ENCODE measurements around the gene ABTB1.

Gene ABTB1

DNA sequence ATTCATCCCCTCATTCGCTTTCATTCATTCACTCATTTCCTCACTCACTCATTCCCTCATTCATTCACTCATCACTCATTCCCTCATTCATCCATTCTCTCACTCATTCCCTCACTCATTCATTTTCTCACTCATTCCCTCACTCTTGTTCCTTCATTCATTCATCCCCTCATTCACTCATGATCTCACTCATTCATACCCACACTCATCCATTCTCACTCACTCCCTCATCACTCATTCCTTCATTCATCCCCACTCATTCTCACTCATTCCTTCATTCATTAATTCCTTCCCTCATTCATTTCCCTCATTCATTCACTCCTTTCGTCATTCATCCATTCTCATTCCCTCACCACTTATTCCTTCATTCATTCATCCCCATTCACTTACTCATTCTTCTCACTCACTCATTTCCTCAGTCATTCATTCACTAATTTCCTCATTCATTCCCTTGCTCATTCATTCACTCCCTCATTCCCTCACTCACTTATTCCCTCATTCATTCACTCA is 14.5 kb downstream of the ABTB1 start:
- H3K4me1 ChIP-seq (ENCODE audit: control insufficient read depth, insufficient read depth, low read length), result peaks cover 31% of the 10 kb centered on the region
- H3K9ac ChIP-seq (ENCODE audit: low read length), result no peak overlapping the region
- no peaks in the 10 kb centered on the region for H3K36me3 ChIP-seq (ENCODE audit: control insufficient read depth, insufficient read depth, low read length)
- no peak overlapping the region for H3K4me3 ChIP-seq (ENCODE audit: low read length)
- no peak overlapping the region for H3K27ac ChIP-seq (ENCODE audit: low read depth, low read length)
- no peaks in the 10 kb centered on the region for H3K27me3 ChIP-seq (ENCODE audit: control insufficient read depth, insufficient read depth, low read length)

DNA sequence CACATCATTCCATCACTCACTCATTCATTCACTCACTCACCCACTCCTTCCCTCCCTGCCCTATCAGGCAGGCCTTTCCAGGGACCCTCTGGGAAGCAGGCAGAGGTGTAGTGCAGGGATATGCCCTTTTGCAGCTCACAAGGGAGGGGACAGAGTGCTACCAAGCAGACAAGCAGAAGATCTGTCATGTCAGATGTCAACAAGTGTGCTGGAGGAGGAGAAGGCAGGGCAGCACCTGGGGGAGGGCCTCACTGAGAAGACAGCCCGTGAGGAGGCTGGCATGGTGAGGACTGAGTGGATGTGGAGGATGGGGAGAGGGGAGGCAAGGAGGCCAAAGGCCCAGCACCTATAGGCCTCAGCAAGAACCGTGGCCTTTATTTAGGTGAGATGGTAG is 15.3 kb downstream of the ABTB1 start:
- Histone ChIP-seq H3K27ac (ENCODE audit: low read depth, low read length) (peak overlapping the region; percentile 68), H3K9ac (ENCODE audit: low read length) (no peak overlapping the region), H3K36me3 (ENCODE audit: control insufficient read depth, insufficient read depth, low read length) (peaks cover 3% of the 10 kb centered on the region), H3K4me1 (ENCODE audit: control insufficient read depth, insufficient read depth, low read length) (peaks cover 31% of the 10 kb centered on the region), H3K27me3 (ENCODE audit: control insufficient read depth, insufficient read depth, low read length) (no peaks in the 10 kb centered on the region), H3K4me3 (ENCODE audit: low read length) (no peak overlapping the region)

DNA sequence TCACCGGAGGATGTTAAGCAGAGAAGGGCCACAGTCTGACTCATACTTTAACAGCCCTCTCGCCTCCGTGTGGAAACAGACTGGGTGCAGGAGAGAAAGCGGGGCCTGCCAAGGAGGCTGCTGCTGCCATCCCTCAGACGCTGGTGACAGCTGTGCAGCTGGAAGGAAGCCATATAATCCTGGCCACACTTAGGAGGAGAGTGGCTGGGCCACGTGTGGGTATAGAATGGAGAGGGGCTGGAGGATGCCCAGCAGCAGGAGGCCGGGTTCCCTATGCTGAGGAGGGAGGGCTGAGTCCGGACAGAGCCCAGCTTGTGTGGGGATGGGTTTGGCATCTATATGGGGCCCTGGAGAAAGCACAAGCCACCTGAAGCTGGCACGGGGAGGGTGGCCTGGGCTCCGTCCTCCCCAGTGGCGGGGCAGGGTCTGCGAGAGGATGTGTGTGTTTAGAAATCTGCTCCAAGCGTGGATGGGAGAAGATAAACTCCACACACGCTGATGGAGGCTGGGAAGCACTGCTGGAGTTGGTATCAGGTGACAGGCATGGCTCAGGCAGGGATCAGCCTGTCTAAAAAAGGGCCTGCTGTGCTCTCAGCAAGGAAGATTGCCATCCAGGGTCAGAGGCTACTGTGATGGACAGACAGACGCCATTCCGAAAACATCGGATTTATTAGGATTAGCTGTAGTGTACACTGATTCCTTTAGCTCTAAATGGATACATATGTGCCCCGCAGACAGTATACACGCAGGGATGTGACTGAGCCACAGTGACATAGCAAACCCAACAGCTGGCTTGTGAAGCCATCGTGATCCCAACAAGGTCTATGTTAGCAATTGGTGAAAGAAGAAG is 15.9 kb downstream of the ABTB1 start:
- Histone ChIP-seq H3K36me3 (ENCODE audit: control insufficient read depth, insufficient read depth, low read length) (peaks cover 8% of the 10 kb centered on the region), H3K27ac (ENCODE audit: low read depth, low read length) (peak overlapping the region; percentile 68), H3K27me3 (ENCODE audit: control insufficient read depth, insufficient read depth, low read length) (no peaks in the 10 kb centered on the region), H3K4me3 (ENCODE audit: low read length) (no peak overlapping the region), H3K9ac (ENCODE audit: low read length) (no peak overlapping the region), H3K4me1 (ENCODE audit: control insufficient read depth, insufficient read depth, low read length) (peaks cover 31% of the 10 kb centered on the region)

DNA sequence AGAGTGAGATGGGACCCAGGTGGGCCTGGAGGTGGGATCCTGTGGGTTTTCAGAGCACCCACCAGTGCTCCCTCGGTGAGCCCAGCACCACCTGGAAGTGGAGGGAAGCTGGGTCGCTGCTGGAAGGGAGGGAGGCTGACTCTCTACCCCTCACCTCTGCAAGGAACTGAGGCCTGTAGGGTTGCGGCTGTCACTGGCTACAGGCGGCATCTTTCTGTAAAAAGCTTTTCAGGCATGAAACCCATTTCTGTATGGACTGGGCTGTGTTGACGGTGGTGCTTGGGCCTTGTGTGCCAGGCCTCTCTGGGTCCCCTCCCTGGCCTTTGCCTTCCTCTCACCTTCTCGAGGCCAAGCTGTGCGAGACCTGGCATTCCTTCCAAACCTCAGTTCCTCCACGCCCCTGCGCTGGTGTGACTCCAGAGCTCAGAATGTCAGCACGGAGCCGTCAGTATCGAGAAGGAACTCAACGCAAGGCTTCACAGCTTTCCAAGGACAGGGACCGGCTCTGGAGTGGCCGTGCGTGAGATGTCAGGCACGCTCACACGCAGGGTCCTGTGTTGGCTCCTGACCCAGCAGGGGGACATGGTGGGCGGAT is 16.6 kb downstream of the ABTB1 start:
- H3K27me3 ChIP-seq (ENCODE audit: control insufficient read depth, insufficient read depth, low read length), result no peaks in the 10 kb centered on the region
- H3K27ac ChIP-seq (ENCODE audit: low read depth, low read length), result peak overlapping the region; percentile 68
- H3K4me3 ChIP-seq (ENCODE audit: low read length), result no peak overlapping the region
- H3K36me3 ChIP-seq (ENCODE audit: control insufficient read depth, insufficient read depth, low read length), result peaks cover 10% of the 10 kb centered on the region
- H3K9ac ChIP-seq (ENCODE audit: low read length), result no peak overlapping the region
- peaks cover 31% of the 10 kb centered on the region for H3K4me1 ChIP-seq (ENCODE audit: control insufficient read depth, insufficient read depth, low read length)

DNA sequence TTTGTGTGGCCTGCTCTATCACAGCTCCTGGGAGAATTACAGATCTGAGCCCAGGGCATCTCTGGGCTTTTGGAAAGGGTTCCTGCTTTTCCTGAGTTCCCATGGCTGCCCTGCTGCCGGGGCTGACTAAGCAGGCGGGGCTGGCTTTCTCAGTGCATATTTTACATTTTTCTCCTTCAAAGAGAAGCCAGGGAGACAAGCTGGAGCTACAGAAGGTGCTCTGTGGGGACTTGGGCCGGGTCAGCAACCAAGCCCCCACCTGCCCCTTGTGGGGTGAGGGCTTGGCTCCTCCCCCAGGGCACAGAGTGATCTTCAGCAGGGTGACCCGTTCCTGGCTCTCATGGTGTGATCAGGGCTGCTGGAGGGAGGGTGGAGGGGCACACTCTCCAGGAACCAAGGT is 17.4 kb downstream of the ABTB1 start:
- peaks cover 10% of the 10 kb centered on the region for H3K36me3 ChIP-seq (ENCODE audit: control insufficient read depth, insufficient read depth, low read length)
- no peak overlapping the region for H3K9ac ChIP-seq (ENCODE audit: low read length)
- H3K27me3 ChIP-seq (ENCODE audit: control insufficient read depth, insufficient read depth, low read length), result no peaks in the 10 kb centered on the region
- peaks cover 31% of the 10 kb centered on the region for H3K4me1 ChIP-seq (ENCODE audit: control insufficient read depth, insufficient read depth, low read length)
- H3K4me3 ChIP-seq (ENCODE audit: low read length), result no peak overlapping the region
- H3K27ac ChIP-seq (ENCODE audit: low read depth, low read length), result peak overlapping the region; percentile 68

DNA sequence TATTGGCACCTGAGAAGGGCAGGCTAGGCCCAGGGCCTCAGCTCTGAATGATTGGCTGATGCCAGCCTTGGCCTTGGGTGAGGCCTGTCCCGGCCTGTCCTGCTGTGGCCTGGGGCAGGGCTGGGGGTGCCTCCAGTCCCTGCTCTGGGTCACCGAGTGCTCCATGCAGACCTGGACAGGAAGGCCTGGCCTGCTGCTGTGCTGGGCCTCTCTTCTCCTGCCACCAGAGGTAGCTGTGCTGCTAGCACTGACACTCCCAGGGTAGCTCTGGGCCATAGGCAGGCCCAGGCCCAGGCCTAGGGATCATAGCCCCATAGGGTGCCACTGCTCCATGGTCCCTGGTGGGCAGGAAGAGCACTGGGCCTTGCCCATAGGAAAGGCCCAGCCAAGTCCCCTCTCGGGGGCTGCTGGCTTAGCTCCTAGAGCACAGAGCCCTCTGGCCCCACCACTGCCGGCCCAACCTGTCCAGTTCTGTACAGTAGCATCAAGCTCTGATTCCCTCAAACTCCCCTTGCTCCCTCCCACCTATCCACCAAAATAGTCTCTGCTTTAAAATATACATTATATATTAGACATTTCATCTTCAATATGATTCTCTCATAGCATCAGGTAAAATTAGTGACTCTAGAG is 18.2 kb downstream of the ABTB1 start:
- H3K9ac ChIP-seq (ENCODE audit: low read length), result no peak overlapping the region
- H3K27me3 ChIP-seq (ENCODE audit: control insufficient read depth, insufficient read depth, low read length), result no peaks in the 10 kb centered on the region
- no peak overlapping the region for H3K4me3 ChIP-seq (ENCODE audit: low read length)
- H3K4me1 ChIP-seq (ENCODE audit: control insufficient read depth, insufficient read depth, low read length), result peaks cover 31% of the 10 kb centered on the region
- peaks cover 10% of the 10 kb centered on the region for H3K36me3 ChIP-seq (ENCODE audit: control insufficient read depth, insufficient read depth, low read length)
- peak overlapping the region; percentile 60 for H3K27ac ChIP-seq (ENCODE audit: low read depth, low read length)

DNA sequence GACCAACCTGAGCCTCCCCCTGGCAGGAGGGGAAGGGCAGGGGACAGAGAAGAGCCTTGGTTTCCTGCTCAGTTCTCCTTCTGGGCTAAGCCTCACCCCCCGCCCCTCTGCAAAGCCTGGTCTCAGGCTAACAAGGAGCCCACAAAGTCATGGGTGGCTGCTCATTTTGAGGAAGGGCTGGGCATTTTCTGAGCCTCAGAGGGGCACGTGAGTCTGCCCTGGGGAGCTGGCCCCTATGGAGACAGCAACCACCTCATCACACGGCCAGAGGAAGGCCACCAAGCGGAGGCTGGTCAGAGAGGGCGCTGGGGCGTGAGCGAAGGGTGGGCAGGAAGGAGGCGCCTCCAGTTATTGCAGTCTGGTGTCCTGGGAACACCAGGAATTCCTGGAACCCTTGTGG is 18.7 kb downstream of the ABTB1 start:
- Histone ChIP-seq H3K27ac (ENCODE audit: low read depth, low read length) (no peak overlapping the region), H3K4me3 (ENCODE audit: low read length) (no peak overlapping the region), H3K9ac (ENCODE audit: low read length) (no peak overlapping the region), H3K27me3 (ENCODE audit: control insufficient read depth, insufficient read depth, low read length) (no peaks in the 10 kb centered on the region), H3K36me3 (ENCODE audit: control insufficient read depth, insufficient read depth, low read length) (peaks cover 10% of the 10 kb centered on the region), H3K4me1 (ENCODE audit: control insufficient read depth, insufficient read depth, low read length) (peaks cover 32% of the 10 kb centered on the region)

DNA sequence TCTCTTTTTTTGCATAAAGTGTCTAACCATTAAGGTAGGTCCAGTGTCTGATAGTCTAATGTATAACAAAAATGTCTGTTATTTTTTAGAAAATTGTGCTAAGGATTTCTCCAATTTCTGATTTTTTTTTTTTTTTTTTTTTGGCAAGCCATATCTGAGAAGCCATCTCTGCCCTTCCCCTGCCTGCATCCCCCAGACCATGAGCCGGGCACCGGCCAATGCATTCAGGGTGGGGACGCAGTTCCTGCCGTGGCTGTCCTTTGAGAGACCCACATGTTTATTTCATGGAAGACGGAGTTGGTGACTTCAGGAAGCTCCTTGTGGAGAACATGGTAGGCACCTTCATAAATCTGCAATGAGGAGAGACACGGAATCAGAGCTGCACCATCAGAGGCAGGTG is 19.2 kb downstream of the ABTB1 start:
- H3K9ac ChIP-seq (ENCODE audit: low read length), result no peak overlapping the region
- peaks cover 10% of the 10 kb centered on the region for H3K36me3 ChIP-seq (ENCODE audit: control insufficient read depth, insufficient read depth, low read length)
- no peaks in the 10 kb centered on the region for H3K27me3 ChIP-seq (ENCODE audit: control insufficient read depth, insufficient read depth, low read length)
- no peak overlapping the region for H3K4me3 ChIP-seq (ENCODE audit: low read length)
- H3K27ac ChIP-seq (ENCODE audit: low read depth, low read length), result no peak overlapping the region
- H3K4me1 ChIP-seq (ENCODE audit: control insufficient read depth, insufficient read depth, low read length), result peaks cover 37% of the 10 kb centered on the region

DNA sequence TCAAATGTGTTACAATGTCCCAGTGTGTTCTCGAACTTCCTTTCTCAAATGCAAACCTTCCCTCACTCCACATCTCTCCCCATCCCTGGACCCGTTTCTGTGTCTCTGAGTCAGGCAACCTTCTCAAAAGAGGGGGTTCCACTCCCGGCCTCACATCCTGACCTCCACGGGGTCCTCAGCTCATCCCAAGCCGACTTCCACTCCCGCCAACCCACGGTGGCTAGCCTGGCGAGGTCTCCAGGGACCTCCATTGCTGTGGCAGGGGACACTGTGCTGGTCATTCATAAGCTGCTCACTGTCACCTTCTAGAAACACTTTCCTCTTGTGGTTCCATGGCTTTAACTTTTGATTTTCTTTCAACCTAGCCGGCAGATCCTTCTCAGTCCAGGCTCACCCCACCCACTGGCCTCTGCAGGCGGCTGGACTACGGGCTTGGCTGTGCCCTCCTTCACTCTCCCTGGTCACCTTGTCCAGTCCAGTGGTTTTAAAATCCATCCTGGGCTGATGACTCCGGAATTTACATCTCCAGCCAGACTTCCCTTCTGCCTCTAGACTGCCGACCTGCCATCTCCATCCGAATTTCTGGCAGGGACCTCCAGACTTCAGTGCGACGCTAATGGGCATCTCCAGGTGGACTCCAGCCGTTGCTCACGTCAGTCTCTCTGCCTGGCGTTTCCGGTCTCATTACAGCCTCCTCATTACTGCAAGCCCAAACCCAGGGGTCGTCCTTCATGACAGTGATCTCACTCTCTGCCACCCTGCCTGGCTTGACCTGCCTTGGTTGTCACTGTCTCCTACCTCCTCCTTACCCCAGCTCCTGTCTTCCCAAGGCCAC is 20.0 kb downstream of the ABTB1 start:
- H3K4me3 ChIP-seq (ENCODE audit: low read length), result no peak overlapping the region
- no peaks in the 10 kb centered on the region for H3K27me3 ChIP-seq (ENCODE audit: control insufficient read depth, insufficient read depth, low read length)
- H3K27ac ChIP-seq (ENCODE audit: low read depth, low read length), result no peak overlapping the region
- H3K9ac ChIP-seq (ENCODE audit: low read length), result no peak overlapping the region
- peaks cover 44% of the 10 kb centered on the region for H3K4me1 ChIP-seq (ENCODE audit: control insufficient read depth, insufficient read depth, low read length)
- H3K36me3 ChIP-seq (ENCODE audit: control insufficient read depth, insufficient read depth, low read length), result peaks cover 10% of the 10 kb centered on the region

DNA sequence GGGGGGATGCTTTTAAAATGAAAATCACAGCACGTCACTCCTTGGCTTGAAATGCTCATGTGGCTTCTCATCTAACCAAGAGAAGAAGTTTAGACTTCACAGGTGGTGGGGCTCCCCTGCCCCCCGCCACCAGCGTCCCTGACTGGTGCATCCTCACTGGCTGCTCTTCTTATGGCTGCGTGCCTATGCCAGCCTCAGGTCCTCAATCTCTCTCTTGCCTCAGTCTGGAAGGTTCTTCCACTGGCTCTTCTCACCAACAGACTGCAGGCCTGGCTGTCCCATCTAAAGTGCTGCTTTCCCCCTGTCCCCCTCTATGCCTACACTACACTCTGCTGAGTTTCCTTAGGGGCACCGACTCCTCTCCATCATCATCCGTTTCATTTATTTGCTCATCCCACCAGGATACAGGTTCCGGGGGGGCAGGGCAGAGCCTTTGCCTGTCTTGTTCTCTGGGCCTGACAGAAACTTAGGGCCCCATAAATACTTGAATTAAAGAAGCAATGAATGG is 20.6 kb downstream of the ABTB1 start:
- Histone ChIP-seq H3K27ac (ENCODE audit: low read depth, low read length) (no peak overlapping the region), H3K9ac (ENCODE audit: low read length) (no peak overlapping the region), H3K4me1 (ENCODE audit: control insufficient read depth, insufficient read depth, low read length) (peaks cover 45% of the 10 kb centered on the region), H3K27me3 (ENCODE audit: control insufficient read depth, insufficient read depth, low read length) (no peaks in the 10 kb centered on the region), H3K4me3 (ENCODE audit: low read length) (no peak overlapping the region), H3K36me3 (ENCODE audit: control insufficient read depth, insufficient read depth, low read length) (peaks cover 10% of the 10 kb centered on the region)

DNA sequence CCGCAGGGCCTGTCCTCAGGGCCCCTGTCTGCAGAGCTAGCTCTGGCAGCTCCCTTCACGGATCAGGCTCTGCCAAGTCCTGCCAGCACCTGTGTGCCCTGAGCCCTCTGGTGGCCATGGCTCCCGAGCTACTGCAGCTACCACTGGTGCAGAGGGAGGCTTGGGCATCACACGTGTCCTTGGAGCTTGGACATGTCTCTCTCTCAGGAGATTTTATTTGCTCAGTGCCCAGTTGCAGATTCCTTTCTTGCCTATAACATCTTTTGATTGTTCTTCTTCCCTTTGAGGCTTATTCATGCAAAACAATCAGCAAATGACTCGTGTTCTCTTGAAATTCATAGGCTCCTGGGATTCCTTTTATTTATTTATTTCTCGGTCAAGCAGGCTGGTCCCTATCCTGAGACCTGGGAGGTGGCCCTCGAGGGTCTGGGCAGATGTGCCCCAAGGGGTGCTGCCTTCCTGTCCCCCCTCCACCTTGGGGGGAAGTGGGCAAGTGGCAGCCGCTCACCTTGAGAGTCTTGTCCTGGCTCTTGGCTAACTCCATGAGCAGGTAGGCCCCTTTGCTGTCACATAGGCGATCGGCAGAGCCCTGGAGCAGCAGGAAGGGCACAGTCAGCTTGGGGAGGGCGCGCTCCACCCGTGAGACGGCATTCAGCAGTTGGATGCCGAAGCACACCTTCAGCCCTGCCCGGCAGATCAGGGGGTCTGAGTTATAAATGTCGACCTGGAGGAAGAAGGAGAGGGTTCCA is 21.9 kb downstream of the ABTB1 start:
- H3K36me3 ChIP-seq (ENCODE audit: control insufficient read depth, insufficient read depth, low read length), result peaks cover 10% of the 10 kb centered on the region
- no peak overlapping the region for H3K4me3 ChIP-seq (ENCODE audit: low read length)
- H3K4me1 ChIP-seq (ENCODE audit: control insufficient read depth, insufficient read depth, low read length), result peaks cover 44% of the 10 kb centered on the region
- H3K9ac ChIP-seq (ENCODE audit: low read length), result no peak overlapping the region
- no peak overlapping the region for H3K27ac ChIP-seq (ENCODE audit: low read depth, low read length)
- no peaks in the 10 kb centered on the region for H3K27me3 ChIP-seq (ENCODE audit: control insufficient read depth, insufficient read depth, low read length)
